GM12872 (cell line): ENCODE results near the gene ODAD4.

Experiments
- CTCF ChIP-seq: IDR thresholded peaks from 3 replicates; pipeline ENCODE4 v1.5.1; 2011; ENCODE audit warnings: low read depth, mild to moderate bottlenecking, low read length, moderate library complexity; ENCODE audit not compliant: insufficient read depth

The ODAD4 gene

GRCh38 chr17:41965694-41966462 is 35.5 kb downstream of the ODAD4 start:
- TF ChIP-seq CTCF: no peak

GRCh38 chr17:41966463-41967140 is 36.2 kb downstream of the ODAD4 start, which contains the start of gene CNP:
TSS of gene CNP (plus strand) at chr17:41966795. CDS start at chr17:41966885, 90 bp downstream.
- TF ChIP-seq CTCF: no peak

- TF ChIP-seq CTCF: no peak
Observed at GRCh38 chr17:41967141-41967920, 36.9 kb downstream of the ODAD4 start.

- TF ChIP-seq CTCF: no peak
Observed at GRCh38 chr17:41967921-41968578, 37.6 kb downstream of the ODAD4 start.

- TF ChIP-seq CTCF: no peak
Observed at GRCh38 chr17:41968676-41969075, 38.3 kb downstream of the ODAD4 start.

- no peak for TF ChIP-seq CTCF
Observed at GRCh38 chr17:41970901-41971331, 40.5 kb downstream of the ODAD4 start.
